MCF 10A (cell line): ENCODE data around the gene C1orf21. TPM values are rescaled to one million over a fixed set of nuclear protein-coding genes. Genes with fewer than 3 reads are reported as not detected.

Experiments
- BruUV-seq: library from RNA; stranded (reverse); fragments of 400-500 nt; replicated peaks from 2 replicates; lab custom pipeline; 2021; lab: Mats Ljungman, UMichigan
- CTCF ChIA-PET: fragments of 300-600 bp; sonication (Branson Sonifier 250); formaldehyde crosslinking; extraction: SDS; loops from one replicate; lab custom pipeline; 2021; ENCODE audit warnings: antibody characterized with exemption, inconsistent platforms; lab: Yijun Ruan, JAX
- POLR2A ChIA-PET: fragments of 300-600, 350-650 bp; sonication (Branson Sonifier 250); formaldehyde crosslinking; extraction: SDS; loops from one replicate; lab custom pipeline; 2020; ENCODE audit warnings: antibody characterized with exemption, inconsistent platforms; lab: Yijun Ruan, JAX
- DNase-seq: peaks from one replicate; pipeline ENCODE4 v3.0.0-alpha.2; 2018; ENCODE audit not compliant: unreplicated experiment
- H3K27ac Mint-ChIP-seq: one replicate; pipeline ENCODE4 v1.8.0; 2022; ENCODE audit warnings: mild to moderate bottlenecking, low read depth, mixed read lengths; ENCODE audit not compliant: unreplicated experiment
- H3K27me3 Mint-ChIP-seq: one replicate; pipeline ENCODE4 v1.8.0; 2022; ENCODE audit warnings: mixed read lengths; ENCODE audit not compliant: insufficient read depth, unreplicated experiment
- H3K36me3 Mint-ChIP-seq: one replicate; pipeline ENCODE4 v1.8.0; 2022; ENCODE audit warnings: mild to moderate bottlenecking, moderate library complexity, mixed read lengths; ENCODE audit not compliant: insufficient read depth, unreplicated experiment
- H3K4me1 Mint-ChIP-seq: one replicate; pipeline ENCODE4 v1.8.0; 2022; ENCODE audit warnings: mixed read lengths; ENCODE audit not compliant: insufficient read depth, unreplicated experiment
- H3K4me3 Mint-ChIP-seq: one replicate; pipeline ENCODE4 v1.8.0; 2022; ENCODE audit warnings: mild to moderate bottlenecking, moderate library complexity, mixed read lengths; ENCODE audit not compliant: unreplicated experiment
- H3K9me3 Mint-ChIP-seq: one replicate; pipeline ENCODE4 v1.8.0; 2022; ENCODE audit warnings: mixed read lengths; ENCODE audit not compliant: unreplicated experiment
- intact Hi-C: fragments of 100-400 bp; cut with micrococcal nuclease; formaldehyde crosslinking; loops from 2 replicates; pipeline ENCODE4 v1.14.1; 2022
- total RNA-seq: library from RNA; stranded (reverse); gene quantifications from 2 replicates; pipeline ENCODE4 v1.2.3, GENCODE V29; 2022
- TF ChIP-seq, protein P1 (sequence below): fragments of 200-600 bp; IDR thresholded peaks from one replicate; pipeline ENCODE4 v1.8.0; 2022; ENCODE audit warnings: antibody characterized with exemption, mild to moderate bottlenecking; ENCODE audit not compliant: unreplicated experiment

C1orf21 gene
- total RNA-seq, 1 experiment from 2014 or later: 23.2 TPM

DNA sequence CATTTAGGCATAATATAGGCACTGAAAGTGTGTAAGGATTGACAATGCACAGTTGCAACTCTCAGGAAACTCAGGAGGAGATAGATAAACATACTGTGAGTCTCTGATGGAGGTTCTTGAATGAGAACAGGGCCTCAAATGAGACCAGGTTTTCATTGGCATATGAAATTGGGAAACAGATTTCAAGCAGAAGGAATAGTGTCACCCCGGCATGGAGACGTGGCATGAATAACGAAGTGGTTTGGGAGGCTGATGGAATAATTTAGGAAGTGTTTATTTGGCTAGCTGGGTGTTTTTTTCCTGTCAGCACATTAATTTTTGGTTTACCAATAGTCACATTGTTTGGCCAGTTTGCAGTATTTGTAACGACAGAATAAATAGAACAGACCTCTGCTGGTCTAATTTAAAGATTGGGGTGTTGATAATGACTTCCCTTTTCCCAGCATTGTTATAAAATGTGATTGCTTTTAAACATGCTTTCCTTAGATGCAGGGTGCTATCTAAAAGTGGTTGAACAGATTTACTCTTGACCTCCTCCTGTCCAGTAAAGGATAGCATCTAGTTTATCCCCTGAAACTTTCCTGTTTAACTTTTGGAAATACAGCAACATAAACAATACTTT lies 132.0 kb downstream of the C1orf21 start:
- H3K27me3 Mint-ChIP-seq: no peaks in the 10 kb centered on the region
- no peaks in the 10 kb centered on the region for H3K9me3 Mint-ChIP-seq
- H3K4me3 Mint-ChIP-seq: no peak overlapping the region
- peaks cover 13% of the 10 kb centered on the region for H3K36me3 Mint-ChIP-seq
- CTCF ChIA-PET: interaction anchor here (1.4 kb wide), 1 partner anchor 173 kb away, joined by 5 read pairs; no protein-coding TSS in a partner anchor
- POLR2A ChIA-PET: interaction anchor here (0.7 to 1.2 kb wide), 4 partner anchors 24 to 407 kb away, joined by 3 to 6 read pairs (median 4); no protein-coding TSS in a partner anchor
- intact Hi-C loops: no loop called here
- TF ChIP-seq, protein P1, sequence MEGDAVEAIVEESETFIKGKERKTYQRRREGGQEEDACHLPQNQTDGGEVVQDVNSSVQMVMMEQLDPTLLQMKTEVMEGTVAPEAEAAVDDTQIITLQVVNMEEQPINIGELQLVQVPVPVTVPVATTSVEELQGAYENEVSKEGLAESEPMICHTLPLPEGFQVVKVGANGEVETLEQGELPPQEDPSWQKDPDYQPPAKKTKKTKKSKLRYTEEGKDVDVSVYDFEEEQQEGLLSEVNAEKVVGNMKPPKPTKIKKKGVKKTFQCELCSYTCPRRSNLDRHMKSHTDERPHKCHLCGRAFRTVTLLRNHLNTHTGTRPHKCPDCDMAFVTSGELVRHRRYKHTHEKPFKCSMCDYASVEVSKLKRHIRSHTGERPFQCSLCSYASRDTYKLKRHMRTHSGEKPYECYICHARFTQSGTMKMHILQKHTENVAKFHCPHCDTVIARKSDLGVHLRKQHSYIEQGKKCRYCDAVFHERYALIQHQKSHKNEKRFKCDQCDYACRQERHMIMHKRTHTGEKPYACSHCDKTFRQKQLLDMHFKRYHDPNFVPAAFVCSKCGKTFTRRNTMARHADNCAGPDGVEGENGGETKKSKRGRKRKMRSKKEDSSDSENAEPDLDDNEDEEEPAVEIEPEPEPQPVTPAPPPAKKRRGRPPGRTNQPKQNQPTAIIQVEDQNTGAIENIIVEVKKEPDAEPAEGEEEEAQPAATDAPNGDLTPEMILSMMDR: no peak
- H3K27ac Mint-ChIP-seq: no peak overlapping the region
- BruUV-seq: no TSS peak
- DNase-seq: no peak
- H3K4me1 Mint-ChIP-seq: peaks cover 3% of the 10 kb centered on the region

DNA sequence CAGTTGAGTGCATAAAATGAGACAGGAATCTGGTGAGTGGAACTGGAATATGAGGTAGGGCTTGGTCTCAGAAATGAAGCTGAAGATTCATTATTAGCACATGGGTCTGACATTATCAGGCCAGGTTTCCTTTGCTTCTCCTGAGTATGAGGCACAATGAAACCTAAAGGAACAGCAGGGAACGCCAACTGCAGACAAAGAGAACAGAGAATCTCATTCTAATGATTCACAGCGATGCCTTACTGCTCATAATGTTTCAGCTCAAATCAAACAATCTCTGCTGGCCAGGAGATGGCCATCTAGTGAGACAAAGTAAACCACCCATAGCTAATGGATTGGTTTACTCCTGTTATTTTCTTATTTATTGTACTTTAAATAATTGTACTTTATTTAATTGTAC lies 133.5 kb downstream of the C1orf21 start:
- ChIA-PET POLR2A (interaction anchor here (0.9 kb wide), 1 partner anchor 9 kb away, joined by 3 read pairs; no protein-coding TSS in a partner anchor), CTCF (interaction anchor here (0.5 to 1.7 kb wide), 6 partner anchors 12 to 298 kb away, joined by 3 to 5 read pairs (median 3); no protein-coding TSS in a partner anchor)
- no peak for DNase-seq
- intact Hi-C loops: no loop called here
- TF ChIP-seq, protein P1: no peak
- peaks cover 13% of the 10 kb centered on the region for H3K36me3 Mint-ChIP-seq
- H3K27ac Mint-ChIP-seq: no peak overlapping the region
- H3K27me3 Mint-ChIP-seq: no peaks in the 10 kb centered on the region
- H3K9me3 Mint-ChIP-seq: no peaks in the 10 kb centered on the region
- H3K4me1 Mint-ChIP-seq: peaks cover 14% of the 10 kb centered on the region
- no TSS peak for BruUV-seq
- no peak overlapping the region for H3K4me3 Mint-ChIP-seq

DNA sequence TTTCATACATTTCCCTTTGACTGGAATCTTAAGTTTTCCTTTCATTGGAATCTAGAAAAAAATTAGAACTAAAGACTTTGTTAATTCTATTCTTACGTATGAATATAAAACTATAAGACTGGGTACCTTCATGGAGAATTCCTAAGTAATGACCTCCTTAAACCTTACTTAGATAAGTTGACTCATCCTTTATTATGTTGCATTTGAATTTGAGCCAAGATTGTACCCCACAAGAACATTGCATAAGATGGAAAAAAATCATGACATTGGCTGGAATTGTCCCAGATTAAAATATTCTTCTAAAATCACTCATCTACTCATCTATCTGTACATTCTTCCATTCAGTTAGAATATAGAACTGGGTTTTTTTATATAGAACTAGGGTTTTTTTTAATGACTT lies 137.4 kb downstream of the C1orf21 start:
- intact Hi-C loops: no loop called here

DNA sequence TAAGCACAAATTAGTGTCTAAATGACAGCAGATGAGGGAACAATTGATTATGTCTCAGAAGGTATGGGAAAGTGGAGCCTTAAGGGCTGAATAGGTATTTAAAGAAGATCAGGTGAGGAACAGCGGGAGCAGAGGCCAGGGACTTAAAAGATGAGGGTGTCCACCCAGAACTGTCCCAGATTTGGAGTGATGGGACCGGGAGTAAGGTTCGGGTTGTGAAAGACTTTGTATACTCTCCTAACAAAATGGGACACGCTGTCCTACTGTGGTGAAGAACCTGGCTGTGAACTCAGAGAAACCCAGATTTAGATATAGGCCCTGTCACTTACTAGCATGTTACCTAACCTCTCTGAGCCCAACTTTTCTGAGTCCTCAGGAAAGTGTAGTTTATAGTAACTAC lies 140.6 kb downstream of the C1orf21 start:
- intact Hi-C loops: no loop called here
- H3K4me1 Mint-ChIP-seq: peaks cover 16% of the 10 kb centered on the region
- peak overlapping the region; percentile 5 for H3K27ac Mint-ChIP-seq
- TF ChIP-seq, protein P1: no peak
- H3K4me3 Mint-ChIP-seq: no peak overlapping the region
- H3K9me3 Mint-ChIP-seq: no peaks in the 10 kb centered on the region
- H3K27me3 Mint-ChIP-seq: no peaks in the 10 kb centered on the region
- DNase-seq: no peak
- CTCF ChIA-PET: no interaction called here
- BruUV-seq: no TSS peak
- H3K36me3 Mint-ChIP-seq: peaks cover 6% of the 10 kb centered on the region
- POLR2A ChIA-PET: interaction anchor here (1.2 kb wide), 1 partner anchor 18 kb away, joined by 4 read pairs; no protein-coding TSS in a partner anchor

More for the DNA sequence above, 137.4 kb downstream of the C1orf21 start:
- Mint-ChIP-seq H3K4me3 (no peak overlapping the region), H3K36me3 (peaks cover 6% of the 10 kb centered on the region), H3K9me3 (no peaks in the 10 kb centered on the region), H3K27me3 (no peaks in the 10 kb centered on the region), H3K27ac (no peak overlapping the region), H3K4me1 (peaks cover 16% of the 10 kb centered on the region)
- CTCF ChIA-PET: interaction anchor here (0.7 to 2.6 kb wide), 2 partner anchors 9 to 14 kb away, joined by 3 to 7 read pairs; no protein-coding TSS in a partner anchor
- BruUV-seq: no TSS peak
- peak; percentile 51 for DNase-seq
- POLR2A ChIA-PET: interaction anchor here (0.6 to 0.9 kb wide), 2 partner anchors 16 to 54 kb away, joined by 3 to 4 read pairs; no protein-coding TSS in a partner anchor
- TF ChIP-seq, protein P1: no peak
